SK-N-SH (cell line): Measurements from ENCODE around the gene NEUROG1. TPM values are rescaled to one million over a fixed set of nuclear protein-coding genes. Genes with fewer than 3 reads are reported as not detected.

ENCODE experiments used
- CTCF ChIA-PET: fragments of 300-600, 350-600 bp; formaldehyde crosslinking; extraction: SDS; loops from one replicate; lab custom pipeline; 2021; lab: Yijun Ruan, JAX
- POLR2A ChIA-PET: fragments of 350-600 bp; sonication (Branson Sonifier 250); formaldehyde crosslinking; extraction: SDS; loops from one replicate; lab custom pipeline; 2020; ENCODE audit warnings: antibody characterized with exemption, inconsistent platforms; lab: Yijun Ruan, JAX
- DNase-seq: peaks from one replicate; pipeline ENCODE4 v3.0.0; 2012
- H2AFZ ChIP-seq: fragments of 200-600 bp; sonication (generic); 2 replicates; pipeline ENCODE4 v1.8.1; 2016; ENCODE audit warnings: antibody characterized with exemption, mild to moderate bottlenecking, low read depth
- H3F3A ChIP-seq: fragments of 200-600 bp; sonication (generic); replicated peaks from 2 replicates; pipeline ENCODE3; 2016; ENCODE audit warnings: antibody characterized with exemption, mild to moderate bottlenecking; ENCODE audit not compliant: insufficient read depth
- H3K27ac ChIP-seq, 2 experiments: fragments of 200-500 bp in 1 of 2; fragments of 200-600 bp in 1 of 2; sonication (Bioruptor generic) in 1 of 2; sonication (generic), shearing (Covaris generic) in 1 of 2; 2 replicates each; pipeline versions ENCODE4 v1.5.1 to v1.6.1; 2014 to 2016; ENCODE audit warnings: low read depth in 2 of 2, inconsistent platforms in 1 of 2, low read length in 1 of 2, mild to moderate bottlenecking in 1 of 2, mixed read lengths in 1 of 2
- H3K27me3 ChIP-seq: fragments of 200-600 bp; sonication (generic), shearing (Covaris generic); 2 replicates; pipeline ENCODE4 v1.6.1; 2016; ENCODE audit warnings: mixed run types; ENCODE audit not compliant: insufficient read depth
- H3K36me3 ChIP-seq, 2 experiments: fragments of 200-500 bp in 1 of 2; fragments of 200-600 bp in 1 of 2; sonication (Bioruptor generic) in 1 of 2; sonication (generic) in 1 of 2; replicated peaks in 1 of 2; 2 replicates each; pipeline versions ENCODE3 to v1.5.1; 2014 to 2016; ENCODE audit warnings: low read length in 1 of 2, mild to moderate bottlenecking in 1 of 2; ENCODE audit not compliant: insufficient read depth in 2 of 2, control insufficient read depth in 1 of 2
- H3K4me1 ChIP-seq, 2 experiments: fragments of 200-500 bp in 1 of 2; fragments of 200-600 bp in 1 of 2; sonication (Bioruptor generic) in 1 of 2; sonication (generic), shearing (Covaris generic) in 1 of 2; 2 replicates each; pipeline versions ENCODE4 v1.5.1 to v1.6.1; 2014 to 2016; ENCODE audit warnings: low read depth in 1 of 2, low read length in 1 of 2, mixed run types in 1 of 2; ENCODE audit not compliant: insufficient read depth in 2 of 2, control insufficient read depth in 1 of 2
- H3K4me2 ChIP-seq: fragments of 200-600 bp; sonication (generic), shearing (Covaris generic); 2 replicates; pipeline ENCODE4 v1.6.1; 2017; ENCODE audit warnings: mixed run types
- H3K4me3 ChIP-seq, 2 experiments: fragments of 200-500 bp in 1 of 2; fragments of 200-600 bp in 1 of 2; sonication (Bioruptor generic) in 1 of 2; sonication (generic), shearing (Covaris generic) in 1 of 2; 2 replicates each; pipeline versions ENCODE4 v1.5.1 to v1.8.1; 2014 to 2016; ENCODE audit warnings: low read depth in 2 of 2, inconsistent platforms in 1 of 2, low read length in 1 of 2, mild to moderate bottlenecking in 1 of 2, mixed read lengths in 1 of 2, moderate library complexity in 1 of 2
- H3K79me2 ChIP-seq: fragments of 200-600 bp; sonication (generic); 2 replicates; pipeline ENCODE4 v1.8.1; 2017; ENCODE audit warnings: mild to moderate bottlenecking; ENCODE audit not compliant: insufficient read depth
- H3K9ac ChIP-seq: fragments of 200-600 bp; sonication (generic); 2 replicates; pipeline ENCODE4 v1.6.1; 2017; ENCODE audit warnings: mixed run types
- H3K9me2 ChIP-seq: fragments of 200-600 bp; sonication (generic); 2 replicates; pipeline ENCODE4 v1.6.1; 2017; ENCODE audit warnings: mixed run types
- H3K9me3 ChIP-seq: fragments of 200-600 bp; sonication (generic); 2 replicates; pipeline ENCODE4 v1.6.1; 2017; ENCODE audit warnings: mixed run types, mild to moderate bottlenecking, moderate library complexity
- H4K20me1 ChIP-seq: fragments of 200-600 bp; sonication (generic); 2 replicates; pipeline ENCODE4 v1.6.1; 2017; ENCODE audit warnings: mild to moderate bottlenecking, mixed run types; ENCODE audit not compliant: insufficient read depth
- ELF1 ChIP-seq: IDR thresholded peaks from 2 replicates; pipeline ENCODE4 v1.4.0; 2012
- EP300 ChIP-seq, 2 experiments: IDR thresholded peaks; 2 replicates each; pipeline versions ENCODE4 v1.4.0 to v1.6.1; 2012; ENCODE audit warnings: borderline replicate concordance in 1 of 2, low read depth in 1 of 2, low read length in 1 of 2
- FOXJ3 ChIP-seq: sonication (generic); formaldehyde crosslinking; IDR thresholded peaks from 2 replicates; pipeline ENCODE4 v1.5.1; 2020; ENCODE audit warnings: mild to moderate bottlenecking, missing genetic modification reagents
- JUND ChIP-seq: IDR thresholded peaks from 2 replicates; pipeline ENCODE4 v1.4.0; 2012
- MEF2A ChIP-seq: IDR thresholded peaks from 2 replicates; pipeline ENCODE4 v1.4.0; 2012; ENCODE audit warnings: low read depth, borderline replicate concordance
- NFIC ChIP-seq: IDR thresholded peaks from 2 replicates; pipeline ENCODE4 v1.4.0; 2012; ENCODE audit warnings: borderline replicate concordance
- NRF1 ChIP-seq: IDR thresholded peaks from 2 replicates; pipeline ENCODE4 v1.6.1; 2012; ENCODE audit warnings: low read depth, mild to moderate bottlenecking, low read length
- RAD21 ChIP-seq: IDR thresholded peaks from 2 replicates; pipeline ENCODE4 v1.6.1; 2012; ENCODE audit warnings: mild to moderate bottlenecking, low read length
- SMC3 ChIP-seq: IDR thresholded peaks from 2 replicates; pipeline ENCODE4 v1.6.1; 2012; ENCODE audit warnings: low read depth, low read length, improper control_type of control experiment
- YY1 ChIP-seq: IDR thresholded peaks from 2 replicates; pipeline ENCODE4 v1.4.0; 2012; ENCODE audit warnings: low read depth, mild to moderate bottlenecking
- WGBS: methylation state at CpG from one replicate; pipeline ENCODE4 v1.1.6; 2017; ENCODE audit warnings: low lambda C conversion rate; 5-methylcytosine and 5-hydroxymethylcytosine counted together
- polyA plus RNA-seq, 3 experiments: library from polyadenylated mRNA; depleted of rRNA; stranded (reverse); fragments of >200 nt; gene quantifications; 2 replicates each; pipeline ENCODE4 v1.2.3, GENCODE V29; 2012
- TF ChIP-seq, protein P1 (sequence below): IDR thresholded peaks from 2 replicates; pipeline ENCODE4 v1.6.1; 2012; ENCODE audit warnings: mild to moderate bottlenecking, low read depth, low read length, moderate library complexity
- TF ChIP-seq, protein P2 (sequence below): fragments of 200-600 bp; sonication (generic); IDR thresholded peaks from 2 replicates; pipeline ENCODE4 v1.6.1; 2017; ENCODE audit warnings: antibody characterized with exemption, mild to moderate bottlenecking, moderate library complexity
- TF ChIP-seq, protein P3 (sequence below): IDR thresholded peaks from 2 replicates; pipeline ENCODE4 v1.4.0; 2012; ENCODE audit warnings: low read depth
- TF ChIP-seq, protein P4 (sequence below): fragments of 150-350 bp; IDR thresholded peaks from 2 replicates; pipeline ENCODE4 v1.6.1; 2016; ENCODE audit warnings: mild to moderate bottlenecking, low read depth, low read length

Gene NEUROG1
- polyA plus RNA-seq, 1 of the 3 experiments (the other 2 are of a cell fraction) = not detected

DNA sequence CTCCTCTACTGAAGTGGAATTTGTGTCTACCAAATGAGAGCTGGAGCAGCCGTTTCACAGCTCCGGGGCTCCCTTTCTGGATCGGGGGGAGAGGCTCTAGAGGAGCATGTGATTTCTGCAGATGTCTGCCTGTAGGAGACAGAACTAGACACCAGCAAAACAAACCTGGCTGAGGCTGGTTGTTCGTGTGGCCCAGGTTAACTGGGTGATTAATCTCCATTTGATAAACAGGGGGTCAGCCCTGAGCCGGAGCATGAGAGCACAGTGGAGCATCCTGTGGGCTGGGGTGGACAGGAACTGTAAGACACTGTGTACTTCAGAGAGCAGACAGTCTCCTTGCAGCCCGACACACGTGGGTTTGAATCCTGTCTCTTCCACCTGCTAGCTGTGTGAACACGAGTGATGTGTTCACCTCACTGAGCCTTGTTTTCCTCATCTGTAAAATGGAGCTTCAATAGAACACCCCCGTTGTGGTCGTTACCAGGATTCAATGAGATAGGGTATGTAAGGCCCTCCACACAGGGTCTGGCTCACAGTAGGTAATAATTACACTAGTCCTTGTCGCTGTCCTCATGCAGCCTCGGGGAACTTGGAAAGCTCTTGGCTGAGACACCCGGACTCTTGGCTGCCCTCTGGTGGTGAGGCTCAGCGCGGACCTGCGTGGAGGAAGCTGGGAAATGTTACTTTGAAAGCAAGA lies 30.1 kb upstream of the NEUROG1 start:
- TF ChIP-seq, protein P1, sequence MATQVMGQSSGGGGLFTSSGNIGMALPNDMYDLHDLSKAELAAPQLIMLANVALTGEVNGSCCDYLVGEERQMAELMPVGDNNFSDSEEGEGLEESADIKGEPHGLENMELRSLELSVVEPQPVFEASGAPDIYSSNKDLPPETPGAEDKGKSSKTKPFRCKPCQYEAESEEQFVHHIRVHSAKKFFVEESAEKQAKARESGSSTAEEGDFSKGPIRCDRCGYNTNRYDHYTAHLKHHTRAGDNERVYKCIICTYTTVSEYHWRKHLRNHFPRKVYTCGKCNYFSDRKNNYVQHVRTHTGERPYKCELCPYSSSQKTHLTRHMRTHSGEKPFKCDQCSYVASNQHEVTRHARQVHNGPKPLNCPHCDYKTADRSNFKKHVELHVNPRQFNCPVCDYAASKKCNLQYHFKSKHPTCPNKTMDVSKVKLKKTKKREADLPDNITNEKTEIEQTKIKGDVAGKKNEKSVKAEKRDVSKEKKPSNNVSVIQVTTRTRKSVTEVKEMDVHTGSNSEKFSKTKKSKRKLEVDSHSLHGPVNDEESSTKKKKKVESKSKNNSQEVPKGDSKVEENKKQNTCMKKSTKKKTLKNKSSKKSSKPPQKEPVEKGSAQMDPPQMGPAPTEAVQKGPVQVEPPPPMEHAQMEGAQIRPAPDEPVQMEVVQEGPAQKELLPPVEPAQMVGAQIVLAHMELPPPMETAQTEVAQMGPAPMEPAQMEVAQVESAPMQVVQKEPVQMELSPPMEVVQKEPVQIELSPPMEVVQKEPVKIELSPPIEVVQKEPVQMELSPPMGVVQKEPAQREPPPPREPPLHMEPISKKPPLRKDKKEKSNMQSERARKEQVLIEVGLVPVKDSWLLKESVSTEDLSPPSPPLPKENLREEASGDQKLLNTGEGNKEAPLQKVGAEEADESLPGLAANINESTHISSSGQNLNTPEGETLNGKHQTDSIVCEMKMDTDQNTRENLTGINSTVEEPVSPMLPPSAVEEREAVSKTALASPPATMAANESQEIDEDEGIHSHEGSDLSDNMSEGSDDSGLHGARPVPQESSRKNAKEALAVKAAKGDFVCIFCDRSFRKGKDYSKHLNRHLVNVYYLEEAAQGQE = 0 out of 2 replicates have a peak, but pooled peaks have one; percentile 32
- no peak for TF ChIP-seq NFIC
- TF ChIP-seq, protein P2, sequence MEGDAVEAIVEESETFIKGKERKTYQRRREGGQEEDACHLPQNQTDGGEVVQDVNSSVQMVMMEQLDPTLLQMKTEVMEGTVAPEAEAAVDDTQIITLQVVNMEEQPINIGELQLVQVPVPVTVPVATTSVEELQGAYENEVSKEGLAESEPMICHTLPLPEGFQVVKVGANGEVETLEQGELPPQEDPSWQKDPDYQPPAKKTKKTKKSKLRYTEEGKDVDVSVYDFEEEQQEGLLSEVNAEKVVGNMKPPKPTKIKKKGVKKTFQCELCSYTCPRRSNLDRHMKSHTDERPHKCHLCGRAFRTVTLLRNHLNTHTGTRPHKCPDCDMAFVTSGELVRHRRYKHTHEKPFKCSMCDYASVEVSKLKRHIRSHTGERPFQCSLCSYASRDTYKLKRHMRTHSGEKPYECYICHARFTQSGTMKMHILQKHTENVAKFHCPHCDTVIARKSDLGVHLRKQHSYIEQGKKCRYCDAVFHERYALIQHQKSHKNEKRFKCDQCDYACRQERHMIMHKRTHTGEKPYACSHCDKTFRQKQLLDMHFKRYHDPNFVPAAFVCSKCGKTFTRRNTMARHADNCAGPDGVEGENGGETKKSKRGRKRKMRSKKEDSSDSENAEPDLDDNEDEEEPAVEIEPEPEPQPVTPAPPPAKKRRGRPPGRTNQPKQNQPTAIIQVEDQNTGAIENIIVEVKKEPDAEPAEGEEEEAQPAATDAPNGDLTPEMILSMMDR = peak; percentile 83
- TF ChIP-seq SMC3 = peak; percentile 44
- no peak for TF ChIP-seq JUND
- TF ChIP-seq FOXJ3 (CRISPR knock-in tag) = no peak
- TF ChIP-seq RAD21 = peak; percentile 29; the same call in 1 of the 2 replicates
- TF ChIP-seq, protein P3, sequence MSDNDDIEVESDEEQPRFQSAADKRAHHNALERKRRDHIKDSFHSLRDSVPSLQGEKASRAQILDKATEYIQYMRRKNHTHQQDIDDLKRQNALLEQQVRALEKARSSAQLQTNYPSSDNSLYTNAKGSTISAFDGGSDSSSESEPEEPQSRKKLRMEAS = no peak
- TF ChIP-seq YY1 = no peak
- Histone ChIP-seq H3K27me3 (peaks cover 5% of the 10 kb centered on the region; the same call in 1 of the 2 replicates), H3K36me3 (no peaks in the 10 kb centered on the region), H3K9me3 (no peaks in the 10 kb centered on the region), H3K9ac (no peak overlapping the region), H3K4me3 (no peak overlapping the region; a peak in 1 of 4 replicates), H3F3A (no peaks in the 10 kb centered on the region), H3K9me2 (no peaks in the 10 kb centered on the region), H3K4me1 (no peaks in the 10 kb centered on the region; a peak in 1 of 4 replicates), H4K20me1 (no peaks in the 10 kb centered on the region), H3K27ac (no peak overlapping the region), H3K4me2 (no peak overlapping the region), H3K79me2 (no peaks in the 10 kb centered on the region), H2AFZ (no peak overlapping the region)
- ChIA-PET CTCF (interaction anchor here (0.5 to 25.1 kb wide), 41 partner anchors 7 to 867 kb away, joined by 3 to 409 read pairs (median 3); partner anchors contain the start of gene SLC25A48), POLR2A (no interaction called here)
- WGBS = 22% methylated on average over 14 of the region's 16 CpGs
- DNase-seq = peak; percentile 60

DNA sequence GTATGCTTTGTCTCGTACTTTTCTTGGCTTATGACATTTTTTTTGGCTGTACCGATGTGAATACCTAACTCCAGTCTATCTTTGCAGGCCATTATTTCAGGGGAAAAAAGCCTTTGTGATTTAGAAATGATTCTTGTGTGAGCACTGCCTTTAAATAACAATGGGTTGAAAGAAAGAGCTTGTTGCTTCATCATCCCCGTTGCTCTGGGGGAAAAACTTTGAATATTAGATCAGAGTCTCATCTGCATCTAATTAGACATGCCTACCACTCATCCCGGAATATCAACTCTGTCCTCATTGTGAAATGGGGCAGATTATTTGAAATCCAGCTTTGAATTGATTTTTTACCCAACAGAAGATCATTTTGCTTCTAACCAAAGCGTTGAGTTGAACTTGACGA lies 29.5 kb upstream of the NEUROG1 start:
- Histone ChIP-seq H3K79me2 (no peaks in the 10 kb centered on the region), H3K36me3 (no peaks in the 10 kb centered on the region), H3K9ac (no peak overlapping the region), H3K4me2 (no peak overlapping the region), H4K20me1 (no peaks in the 10 kb centered on the region), H3K9me2 (no peaks in the 10 kb centered on the region), H3K27me3 (peaks cover 5% of the 10 kb centered on the region; the same call in 1 of the 2 replicates), H3K4me3 (no peak overlapping the region), H3K27ac (no peak overlapping the region), H3K4me1 (no peaks in the 10 kb centered on the region; a peak in 1 of 4 replicates), H3K9me3 (no peaks in the 10 kb centered on the region), H3F3A (no peaks in the 10 kb centered on the region), H2AFZ (no peak overlapping the region)
- ChIA-PET CTCF (interaction anchor here (0.9 to 25.1 kb wide), 14 partner anchors 12 to 867 kb away, joined by 3 to 409 read pairs (median 4); partner anchors contain the start of gene SLC25A48), POLR2A (no interaction called here)
- WGBS = 64% methylated on average over 6 of the region's 6 CpGs
- no peak for DNase-seq
- TF ChIP-seq SMC3 (no peak), NRF1 (no peak), NFIC (no peak), MEF2A (no peak), FOXJ3 (CRISPR knock-in tag) (no peak), ELF1 (no peak), RAD21 (no peak), EP300 (IDR thresholded peaks at IDR 0.05; ENCODE audit: borderline replicate concordance in 1 of 2, low read depth in 1 of 2, low read length in 1 of 2) (no peak)
- TF ChIP-seq, protein P1 = no peak
- TF ChIP-seq, protein P4, sequence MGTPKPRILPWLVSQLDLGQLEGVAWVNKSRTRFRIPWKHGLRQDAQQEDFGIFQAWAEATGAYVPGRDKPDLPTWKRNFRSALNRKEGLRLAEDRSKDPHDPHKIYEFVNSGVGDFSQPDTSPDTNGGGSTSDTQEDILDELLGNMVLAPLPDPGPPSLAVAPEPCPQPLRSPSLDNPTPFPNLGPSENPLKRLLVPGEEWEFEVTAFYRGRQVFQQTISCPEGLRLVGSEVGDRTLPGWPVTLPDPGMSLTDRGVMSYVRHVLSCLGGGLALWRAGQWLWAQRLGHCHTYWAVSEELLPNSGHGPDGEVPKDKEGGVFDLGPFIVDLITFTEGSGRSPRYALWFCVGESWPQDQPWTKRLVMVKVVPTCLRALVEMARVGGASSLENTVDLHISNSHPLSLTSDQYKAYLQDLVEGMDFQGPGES = no peak
- TF ChIP-seq, protein P3 = no peak
